Measurements from ENCODE around the gene CSMD2. TPM values are rescaled to one million over a fixed set of nuclear protein-coding genes. Genes with fewer than 3 reads are reported as not detected.

CSMD2 gene
- total and polyA plus RNA-seq, 2 of the 8 experiments (the other 6 are each of a cell fraction or from before 2014, with no cell fraction given), result 7.0 to 14.7 TPM

DNA sequence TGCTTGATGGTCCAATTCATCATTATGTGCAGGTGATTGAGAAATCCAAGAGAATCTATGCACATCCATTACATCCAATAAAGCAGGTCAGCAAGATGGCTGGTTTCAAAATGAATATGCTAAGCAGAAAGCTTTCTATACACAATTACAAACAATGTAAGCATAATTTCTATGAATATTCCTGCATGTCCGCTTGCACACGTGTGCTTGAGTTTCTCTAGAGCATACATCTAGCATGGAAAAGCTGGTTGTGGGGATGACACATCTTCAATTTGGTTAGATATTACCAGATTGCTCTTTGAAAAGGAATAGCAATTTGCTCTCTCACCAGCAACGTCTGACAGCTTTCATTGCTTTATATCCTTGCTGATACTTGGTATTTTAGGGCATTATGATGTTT is 461.6 kb downstream of the CSMD2 start:
- Histone ChIP-seq H2BK20ac (ENCODE audit: low read length) (no peak overlapping the region), H4K8ac (ENCODE audit: extremely low read depth, insufficient read depth, low read length) (no peak overlapping the region), H3K79me2 (ENCODE audit: control insufficient read depth in 1 of 2, insufficient read depth in 2 of 2, low read length in 2 of 2) (no peaks in the 10 kb centered on the region), H4K20me1 (replicated peaks in 1 of 2; ENCODE audit: control insufficient read depth in 1 of 2, insufficient read depth in 2 of 2, low read length in 2 of 2) (no peaks in the 10 kb centered on the region), H3K23me2 (ENCODE audit: low read depth, low read length) (no peaks in the 10 kb centered on the region; the same call in 1 of the 2 replicates), H3K14ac (ENCODE audit: insufficient read length) (no peak overlapping the region), H3K79me1 (ENCODE audit: low read depth, low read length) (no peaks in the 10 kb centered on the region), H3K4me3 (ENCODE audit: extremely low read depth in 1 of 4, insufficient read depth in 2 of 4, low read depth in 3 of 4, low read length in 4 of 4) (no peak overlapping the region), H3K36me3 (ENCODE audit: control insufficient read depth in 2 of 4, insufficient read depth in 4 of 4, low read length in 3 of 4) (peaks cover 0 to 3% (median 0%) of the 10 kb centered on the region in 4 experiments; a peak in 2 of 8 replicates), H3K27ac (ENCODE audit: low read depth, low read length) (no peak overlapping the region), H3K23ac (ENCODE audit: insufficient read length) (no peak overlapping the region), H2BK15ac (ENCODE audit: low read length) (no peak overlapping the region), H3K18ac (ENCODE audit: extremely low read depth, low read length) (no peak overlapping the region), H3K9ac (replicated peaks in 1 of 4; ENCODE audit: extremely low read depth in 1 of 4, low read depth in 3 of 4, low read length in 3 of 4) (no peak overlapping the region), H3K4ac (replicated peaks; ENCODE audit: insufficient read length, low read depth, low read length) (no peak overlapping the region), H4K91ac (replicated peaks; ENCODE audit: insufficient read length, low read length) (no peak overlapping the region), H3K27me3 (replicated peaks in 1 of 4; ENCODE audit: control insufficient read depth in 3 of 4, extremely low read depth in 1 of 4, insufficient read depth in 3 of 4, low read length in 3 of 4) (no peaks in the 10 kb centered on the region), H4K5ac (ENCODE audit: insufficient read length, low read depth, low read length) (no peak overlapping the region), H2BK12ac (ENCODE audit: low read depth, low read length) (no peak overlapping the region), H2BK5ac (ENCODE audit: low read depth, low read length) (no peak overlapping the region), H3K9me3 (ENCODE audit: insufficient read depth in 2 of 2, low read depth in 1 of 2, low read length in 1 of 2) (no peaks in the 10 kb centered on the region), H2AK5ac (ENCODE audit: low read depth, low read length) (no peak overlapping the region), H2AFZ (ENCODE audit: low read length) (no peak overlapping the region), H3K4me2 (ENCODE audit: insufficient read depth in 1 of 2, low read depth in 2 of 2, low read length in 2 of 2) (no peak overlapping the region), H3K4me1 (replicated peaks in 1 of 4; ENCODE audit: control insufficient read depth in 3 of 4, insufficient read depth in 4 of 4, low read length in 3 of 4) (no peaks in the 10 kb centered on the region), H3K56ac (replicated peaks; ENCODE audit: insufficient read length, low read depth, low read length) (no peak overlapping the region), H2BK120ac (replicated peaks; ENCODE audit: low read depth, low read length) (no peak overlapping the region)
- CTCF ChIA-PET (ENCODE audit: partially characterized antibody), result interaction anchor here (0.8 to 1.0 kb wide), 2 partner anchors 31 to 411 kb away, joined by 4 to 5 read pairs; no protein-coding TSS in a partner anchor
- no peak for DNase-seq (ENCODE audit: low read depth in 1 of 2, low spot score in 2 of 2)
- 91% methylated on average over 3 of the region's 3 CpGs; no CpG with 5 or more reads in 1 of the 2 experiments for WGBS, 2 experiments (ENCODE audit: extremely low coverage in 1 of 2, insufficient coverage in 1 of 2, insufficient read length in 1 of 2, insufficient replicate concordance in 2 of 2, low coverage in 1 of 2, low lambda C conversion rate in 2 of 2, missing lambda C conversion rate in 1 of 2)
- POLR2A ChIA-PET (ENCODE audit: partially characterized antibody), result no interaction called here
- TF ChIP-seq ZNF274 (IDR thresholded peaks at IDR 0.05; ENCODE audit: borderline replicate concordance, extremely low read depth, low read length) (no peak), TBP (IDR thresholded peaks at IDR 0.05; ENCODE audit: low read depth, low read length) (no peak), BRCA1 (IDR thresholded peaks at IDR 0.05; ENCODE audit: low read depth, low read length) (no peak)
- no peak for FAIRE-seq
